Thyroid gland (tissue), 4 donors: ENCODE measurements around the gene NLRC5.

ENCODE experiments used
- CTCF ChIP-seq, 6 experiments: fragments of 200-600 bp in 3 of 6; fragments of 450-650 bp in 3 of 6; sonication (generic) in 3 of 6; IDR thresholded peaks; one replicate each; pipeline ENCODE4 v1.5.1; 2016 to 2019; ENCODE audit warnings: antibody characterized with exemption in 6 of 6, mild to moderate bottlenecking in 2 of 6, inconsistent platforms in 1 of 6, moderate library complexity in 1 of 6
- POLR2A ChIP-seq, 2 donors: fragments of 450-650 bp; IDR thresholded peaks; one replicate each; pipeline ENCODE4 v1.6.1; 2017; ENCODE audit warnings: antibody characterized with exemption in 2 of 2, mild to moderate bottlenecking in 2 of 2, moderate library complexity in 1 of 2

- TF ChIP-seq CTCF (IDR thresholded peaks at IDR 0.05) (no peak), POLR2A (IDR thresholded peaks at IDR 0.05) (no peak)
Observed at GRCh38 chr16:57127836-57128235, 138.5 kb downstream of the NLRC5 start.
